ENCODE measurements around the gene PDE4D.

GRCh38 chr5:59729357-59729756, 164.2 kb downstream of the PDE4D start:
- TF ChIP-seq CTCF (conservative IDR thresholded peaks at IDR 0.05; ENCODE audit: low read length) = no peak
- no peak for TF ChIP-seq EZH2phosphoT487 (IDR thresholded peaks at IDR 0.05; ENCODE audit: borderline replicate concordance, low read depth, low read length)
